K562 (cell line): Measurements from ENCODE around the gene ZNF837. TPM values are rescaled to one million over a fixed set of nuclear protein-coding genes. Genes with fewer than 3 reads are reported as not detected.

ENCODE experiments used
- GABPA ChIP-seq: fragments of 200-800 bp; sonication (Bioruptor generic); conservative IDR thresholded peaks from 2 replicates; pipeline ENCODE4 v1.6.1; 2016; ENCODE audit warnings: low read depth, missing genetic modification characterization, missing compliant biosample characterization
- GATAD2B ChIP-seq: fragments of 450-650 bp; IDR thresholded peaks from 2 replicates; pipeline ENCODE4 v1.6.1; 2017; ENCODE audit warnings: mild to moderate bottlenecking, borderline replicate concordance
- HDGF ChIP-seq: fragments of 450-650 bp; IDR thresholded peaks from 2 replicates; pipeline ENCODE4 v1.6.1; 2016
- KDM5B ChIP-seq: fragments of 200-600 bp; sonication (generic); IDR thresholded peaks from 2 replicates; pipeline ENCODE4 v1.6.1; 2012; ENCODE audit warnings: low read depth, mild to moderate bottlenecking, moderate library complexity, low read length, control low read depth, inconsistent platforms; ENCODE audit not compliant: insufficient replicate concordance
- PCBP2 ChIP-seq: fragments of 200-400 bp; formaldehyde crosslinking; IDR thresholded peaks from 2 replicates; pipeline ENCODE4 v1.6.1; 2018; ENCODE audit warnings: low read length, low read depth, mild to moderate bottlenecking, moderate library complexity; ENCODE audit not compliant: poor library complexity, severe bottlenecking
- RBM25 ChIP-seq: fragments of 200-400 bp; formaldehyde crosslinking; IDR thresholded peaks from 2 replicates; pipeline ENCODE4 v1.6.1; 2018; ENCODE audit warnings: low read length, low read depth, moderate library complexity; ENCODE audit not compliant: severe bottlenecking
- SREBF1 ChIP-seq: fragments of 150-350 bp; IDR thresholded peaks from 2 replicates; pipeline ENCODE4 v1.6.1; 2014; ENCODE audit warnings: antibody characterized with exemption, low read depth, low read length, borderline replicate concordance
- STAT5B ChIP-seq: fragments of 250-450 bp; sonication (Bioruptor Pico); IDR thresholded peaks from 2 replicates; pipeline ENCODE4 v1.8.0; 2021; ENCODE audit warnings: mild to moderate bottlenecking, inconsistent platforms
- TFAM ChIP-seq: fragments of 250-450 bp; sonication (Bioruptor Pico); conservative IDR thresholded peaks from 2 replicates; pipeline ENCODE4 v1.5.0; 2021; ENCODE audit warnings: mild to moderate bottlenecking, moderate library complexity
- WHSC1 ChIP-seq: IDR thresholded peaks from one replicate; pipeline ENCODE4 v1.6.1; 2012; ENCODE audit warnings: low read length, control low read depth, inconsistent platforms
- ZFP1 ChIP-seq: fragments of 450-650 bp; formaldehyde crosslinking; IDR thresholded peaks from 2 replicates; pipeline ENCODE4 v1.4.0; 2020; ENCODE audit warnings: mild to moderate bottlenecking, mixed read lengths
- ZNF436 ChIP-seq: fragments of 250-450, 450-650 bp; sonication (Bioruptor Pico); formaldehyde crosslinking; IDR thresholded peaks from 2 replicates; pipeline ENCODE4 v1.7.0; 2020; ENCODE audit warnings: mild to moderate bottlenecking
- ZNF444 ChIP-seq: fragments of 250-450 bp; sonication (Bioruptor Pico); IDR thresholded peaks from 2 replicates; pipeline ENCODE4 v1.4.0; 2020; ENCODE audit warnings: mild to moderate bottlenecking, moderate library complexity
- ZNF551 ChIP-seq: fragments of 250-450 bp; sonication (Bioruptor Pico); IDR thresholded peaks from 2 replicates; pipeline ENCODE4 v1.5.0; 2021; ENCODE audit warnings: mild to moderate bottlenecking, moderate library complexity
- polyA plus RNA-seq, 8 experiments: library from polyadenylated mRNA; depleted of rRNA in 4 of 8; stranded (reverse) in 5 of 8; unstranded in 3 of 8; fragments of >200 nt; fragmentation: Nextera tagmentation in 2 of 8; fragmentation: Illumina TruSeq in 1 of 8; extraction: Ambion mirVana in 2 of 8; extraction: Trizol in 1 of 8; gene quantifications; 2 replicates each; pipeline versions ENCODE4 v1.2.1 to v1.2.3, GENCODE V29; 2011 to 2014; ENCODE audit warnings: inconsistent platforms in 1 of 8, missing spikeins in 1 of 8
- total RNA-seq, 7 experiments: library from RNA; depleted of rRNA in 6 of 7; stranded (reverse); fragments of >200 nt in 6 of 7; fragmentation: Illumina TruSeq in 2 of 7; extraction: Trizol in 2 of 7; gene quantifications; 2 replicates each; pipeline versions ENCODE4 v1.2.1 to v1.2.3, GENCODE V29; 2011 to 2021; ENCODE audit warnings: low replicate concordance in 1 of 7
- TF ChIP-seq, protein P1 (sequence below): sonication (generic); formaldehyde crosslinking; IDR thresholded peaks from 2 replicates; pipeline ENCODE4 v1.8.0; 2022; ENCODE audit warnings: mild to moderate bottlenecking, missing genetic modification reagents
- TF ChIP-seq, protein P2 (sequence below): fragments of 250-450 bp; sonication (Bioruptor Pico); IDR thresholded peaks from 2 replicates; pipeline ENCODE4 v1.4.0; 2020; ENCODE audit warnings: mild to moderate bottlenecking, moderate library complexity
- TF ChIP-seq, protein P3 (sequence below), 2 experiments: fragments of 450-650 bp in 1 of 2; sonication (generic) in 1 of 2; formaldehyde crosslinking; conservative IDR thresholded peaks; 2 replicates each; pipeline versions ENCODE4 v1.4.0 to v1.8.1; 2020 to 2022; ENCODE audit warnings: mild to moderate bottlenecking in 1 of 2, missing genetic modification reagents in 1 of 2
- TF ChIP-seq, protein P4 (sequence below): fragments of 450-650 bp; IDR thresholded peaks from 2 replicates; pipeline ENCODE4 v1.6.1; 2018; ENCODE audit warnings: mild to moderate bottlenecking, low read depth; ENCODE audit not compliant: partially characterized antibody
- TF ChIP-seq, protein P5 (sequence below), 2 experiments: fragments of 150-350 bp in 1 of 2; IDR thresholded peaks; 2 replicates each; pipeline ENCODE4 v1.6.1; 2012 to 2016; ENCODE audit warnings: low read depth in 2 of 2, low read length in 2 of 2, mild to moderate bottlenecking in 1 of 2, moderate library complexity in 1 of 2

The ZNF837 gene
- total and polyA plus RNA-seq, 9 of the 15 experiments (the other 6 are each of a cell fraction or from before 2014, with no cell fraction given), result 0.11 to 2.1 (median 0.57) TPM; not detected in 4

DNA sequence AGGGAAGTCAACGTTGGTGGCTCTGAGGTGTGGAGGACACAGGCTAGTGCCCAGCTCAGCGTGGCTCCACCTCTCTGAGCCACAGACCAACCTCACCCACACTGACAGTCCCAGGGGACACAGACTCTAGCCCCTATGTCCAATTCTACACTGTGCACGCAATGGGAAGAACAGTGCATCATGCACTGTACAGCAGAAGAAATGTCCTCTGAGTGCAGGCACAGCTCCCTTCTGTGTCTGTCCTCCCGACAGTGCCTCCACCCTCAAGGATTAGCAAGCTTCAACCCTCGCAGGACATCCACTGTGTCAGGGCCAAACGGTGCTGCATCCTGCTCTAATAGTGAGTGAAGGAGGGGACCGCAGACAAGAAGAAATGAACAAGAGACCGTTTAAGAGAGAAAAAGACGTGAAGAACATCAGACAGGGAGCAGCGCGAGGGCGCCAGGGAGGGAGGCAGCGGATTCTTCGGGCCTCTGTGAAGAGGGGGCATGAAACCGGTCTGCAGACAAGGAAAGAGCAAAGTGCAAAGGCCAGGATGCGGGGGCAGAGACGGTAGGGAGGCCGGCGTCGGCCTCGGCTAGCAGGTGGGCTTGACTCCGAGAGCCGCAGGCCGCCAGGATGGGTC lies 681 bp downstream of the ZNF837 start (continued):
- TF ChIP-seq, protein P1, sequence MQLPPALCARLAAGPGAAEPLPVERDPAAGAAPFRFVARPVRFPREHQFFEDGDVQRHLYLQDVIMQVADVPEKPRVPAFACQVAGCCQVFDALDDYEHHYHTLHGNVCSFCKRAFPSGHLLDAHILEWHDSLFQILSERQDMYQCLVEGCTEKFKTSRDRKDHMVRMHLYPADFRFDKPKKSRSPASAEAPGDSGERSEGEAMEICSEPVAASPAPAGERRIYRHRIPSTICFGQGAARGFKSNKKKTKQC (CRISPR knock-in tag), result 0 out of 2 replicates have a peak, but pooled peaks have one; percentile 40
- TF ChIP-seq STAT5B (CRISPR knock-in tag), result no peak
- TF ChIP-seq GATAD2B, result no peak
- TF ChIP-seq PCBP2, result no peak
- TF ChIP-seq ZFP1 (CRISPR knock-in tag), result no peak
- no peak for TF ChIP-seq SREBF1
- no peak for TF ChIP-seq WHSC1
- TF ChIP-seq KDM5B, result peak; percentile 57
- TF ChIP-seq, protein P2, sequence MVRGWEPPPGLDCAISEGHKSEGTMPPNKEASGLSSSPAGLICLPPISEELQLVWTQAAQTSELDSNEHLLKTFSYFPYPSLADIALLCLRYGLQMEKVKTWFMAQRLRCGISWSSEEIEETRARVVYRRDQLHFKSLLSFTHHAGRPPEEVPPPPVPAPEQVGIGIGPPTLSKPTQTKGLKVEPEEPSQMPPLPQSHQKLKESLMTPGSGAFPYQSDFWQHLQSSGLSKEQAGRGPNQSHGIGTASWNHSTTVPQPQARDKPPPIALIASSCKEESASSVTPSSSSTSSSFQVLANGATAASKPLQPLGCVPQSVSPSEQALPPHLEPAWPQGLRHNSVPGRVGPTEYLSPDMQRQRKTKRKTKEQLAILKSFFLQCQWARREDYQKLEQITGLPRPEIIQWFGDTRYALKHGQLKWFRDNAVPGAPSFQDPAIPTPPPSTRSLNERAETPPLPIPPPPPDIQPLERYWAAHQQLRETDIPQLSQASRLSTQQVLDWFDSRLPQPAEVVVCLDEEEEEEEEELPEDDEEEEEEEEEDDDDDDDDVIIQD, result no peak
- TF ChIP-seq, protein P3, sequence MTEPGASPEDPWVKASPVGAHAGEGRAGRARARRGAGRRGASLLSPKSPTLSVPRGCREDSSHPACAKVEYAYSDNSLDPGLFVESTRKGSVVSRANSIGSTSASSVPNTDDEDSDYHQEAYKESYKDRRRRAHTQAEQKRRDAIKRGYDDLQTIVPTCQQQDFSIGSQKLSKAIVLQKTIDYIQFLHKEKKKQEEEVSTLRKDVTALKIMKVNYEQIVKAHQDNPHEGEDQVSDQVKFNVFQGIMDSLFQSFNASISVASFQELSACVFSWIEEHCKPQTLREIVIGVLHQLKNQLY (CRISPR knock-in tag; conservative IDR thresholded peaks at IDR 0.05), result no peak; a peak in 1 of 4 replicates
- TF ChIP-seq, protein P4, sequence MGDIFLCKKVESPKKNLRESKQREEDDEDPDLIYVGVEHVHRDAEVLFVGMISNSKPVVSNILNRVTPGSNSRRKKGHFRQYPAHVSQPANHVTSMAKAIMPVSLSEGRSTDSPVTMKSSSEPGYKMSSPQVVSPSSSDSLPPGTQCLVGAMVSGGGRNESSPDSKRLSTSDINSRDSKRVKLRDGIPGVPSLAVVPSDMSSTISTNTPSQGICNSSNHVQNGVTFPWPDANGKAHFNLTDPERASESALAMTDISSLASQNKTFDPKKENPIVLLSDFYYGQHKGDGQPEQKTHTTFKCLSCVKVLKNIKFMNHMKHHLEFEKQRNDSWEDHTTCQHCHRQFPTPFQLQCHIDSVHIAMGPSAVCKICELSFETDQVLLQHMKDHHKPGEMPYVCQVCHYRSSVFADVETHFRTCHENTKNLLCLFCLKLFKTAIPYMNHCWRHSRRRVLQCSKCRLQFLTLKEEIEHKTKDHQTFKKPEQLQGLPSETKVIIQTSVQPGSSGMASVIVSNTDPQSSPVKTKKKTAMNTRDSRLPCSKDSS, result no peak
- no peak for TF ChIP-seq ZNF436 (CRISPR knock-in tag)
- TF ChIP-seq RBM25, result no peak
- no peak for TF ChIP-seq TFAM
- TF ChIP-seq HDGF, result peak; percentile 84
- TF ChIP-seq GABPA (tag), result 0 out of 2 replicates have a peak, but pooled peaks have one; percentile 85
- TF ChIP-seq ZNF551, result no peak
- no peak for TF ChIP-seq ZNF444 (CRISPR knock-in tag)
- TF ChIP-seq, protein P5, sequence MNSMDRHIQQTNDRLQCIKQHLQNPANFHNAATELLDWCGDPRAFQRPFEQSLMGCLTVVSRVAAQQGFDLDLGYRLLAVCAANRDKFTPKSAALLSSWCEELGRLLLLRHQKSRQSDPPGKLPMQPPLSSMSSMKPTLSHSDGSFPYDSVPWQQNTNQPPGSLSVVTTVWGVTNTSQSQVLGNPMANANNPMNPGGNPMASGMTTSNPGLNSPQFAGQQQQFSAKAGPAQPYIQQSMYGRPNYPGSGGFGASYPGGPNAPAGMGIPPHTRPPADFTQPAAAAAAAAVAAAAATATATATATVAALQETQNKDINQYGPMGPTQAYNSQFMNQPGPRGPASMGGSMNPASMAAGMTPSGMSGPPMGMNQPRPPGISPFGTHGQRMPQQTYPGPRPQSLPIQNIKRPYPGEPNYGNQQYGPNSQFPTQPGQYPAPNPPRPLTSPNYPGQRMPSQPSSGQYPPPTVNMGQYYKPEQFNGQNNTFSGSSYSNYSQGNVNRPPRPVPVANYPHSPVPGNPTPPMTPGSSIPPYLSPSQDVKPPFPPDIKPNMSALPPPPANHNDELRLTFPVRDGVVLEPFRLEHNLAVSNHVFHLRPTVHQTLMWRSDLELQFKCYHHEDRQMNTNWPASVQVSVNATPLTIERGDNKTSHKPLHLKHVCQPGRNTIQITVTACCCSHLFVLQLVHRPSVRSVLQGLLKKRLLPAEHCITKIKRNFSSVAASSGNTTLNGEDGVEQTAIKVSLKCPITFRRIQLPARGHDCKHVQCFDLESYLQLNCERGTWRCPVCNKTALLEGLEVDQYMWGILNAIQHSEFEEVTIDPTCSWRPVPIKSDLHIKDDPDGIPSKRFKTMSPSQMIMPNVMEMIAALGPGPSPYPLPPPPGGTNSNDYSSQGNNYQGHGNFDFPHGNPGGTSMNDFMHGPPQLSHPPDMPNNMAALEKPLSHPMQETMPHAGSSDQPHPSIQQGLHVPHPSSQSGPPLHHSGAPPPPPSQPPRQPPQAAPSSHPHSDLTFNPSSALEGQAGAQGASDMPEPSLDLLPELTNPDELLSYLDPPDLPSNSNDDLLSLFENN (IDR thresholded peaks at IDR 0.05; ENCODE audit: low read depth in 2 of 2, low read length in 2 of 2), result no peak
